GM19452 (cell line): Measurements from ENCODE around the gene ADAM12.
A peak's percentile ranks its signal among the peaks of the same experiment; 100 is the strongest.
"Not testable (repeated sequence)": the region's sequence is repeated elsewhere in the genome, so short reads cannot be mapped to it uniquely, and the experiment has no call there.

ENCODE experiments used
- ATAC-seq: cut with Tn5 transposase; IDR thresholded peaks from one replicate; pipeline ENCODE4 v1.9.1; 2021; ENCODE audit not compliant: unreplicated experiment

The ADAM12 gene

GRCh38 chr10:125995726-125996304 lies 392.5 kb downstream of the ADAM12 start:
- ATAC-seq, result no peak

- ATAC-seq, result no peak
Measured at GRCh38 chr10:125994601-125995000, 393.7 kb downstream of the ADAM12 start.

- no peak for ATAC-seq
Measured at GRCh38 chr10:125992254-125992653, 396.0 kb downstream of the ADAM12 start.

GRCh38 chr10:125991392-125991791 lies 396.9 kb downstream of the ADAM12 start:
- ATAC-seq, result no peak

GRCh38 chr10:125990974-125991373 lies 397.3 kb downstream of the ADAM12 start:
- ATAC-seq, result no peak

- no peak for ATAC-seq
Measured at GRCh38 chr10:125989791-125990190, 398.5 kb downstream of the ADAM12 start.

GRCh38 chr10:125985557-125986240 lies 402.6 kb downstream of the ADAM12 start:
- no peak for ATAC-seq

GRCh38 chr10:125984865-125985495 lies 403.3 kb downstream of the ADAM12 start:
- no peak for ATAC-seq

GRCh38 chr10:125984346-125984745 lies 403.9 kb downstream of the ADAM12 start:
- no peak for ATAC-seq

- no peak for ATAC-seq
Measured at GRCh38 chr10:125983656-125984055, 404.6 kb downstream of the ADAM12 start.

- ATAC-seq, result no peak
Measured at GRCh38 chr10:125983161-125983560, 405.1 kb downstream of the ADAM12 start.

- peak; percentile 84 for ATAC-seq
Measured at GRCh38 chr10:125982260-125982948, 405.9 kb downstream of the ADAM12 start.

GRCh38 chr10:125980521-125981035 lies 407.7 kb downstream of the ADAM12 start:
- no peak for ATAC-seq

GRCh38 chr10:125979976-125980375 lies 408.3 kb downstream of the ADAM12 start:
- no peak for ATAC-seq

- ATAC-seq, result no peak
Measured at GRCh38 chr10:125976960-125977605, 411.2 kb downstream of the ADAM12 start.

- not testable (repeated sequence) for ATAC-seq
Measured at GRCh38 chr10:125970077-125970630, 418.1 kb downstream of the ADAM12 start.

GRCh38 chr10:125967533-125967932 lies 420.7 kb downstream of the ADAM12 start:
- no peak for ATAC-seq

- no peak for ATAC-seq
Measured at GRCh38 chr10:125964558-125964957, 423.7 kb downstream of the ADAM12 start.
